Immature natural killer cell (primary cell): ENCODE results near the gene ANKRD10. TPM values are rescaled to one million over a fixed set of nuclear protein-coding genes. Genes with fewer than 3 reads are reported as not detected.
A peak's percentile ranks its signal among the peaks of the same experiment; 100 is the strongest.

Experiments used
- DNase-seq, 3 donors: peaks; one replicate each; pipeline ENCODE4 v3.0.0; 2022; ENCODE audit warnings: mixed read lengths in 1 of 3
- H3K27ac Mint-ChIP-seq, 6 donors: one replicate each; pipeline ENCODE4 v1.8.0; 2020; ENCODE audit warnings: mixed read lengths in 6 of 6, mild to moderate bottlenecking in 5 of 6, inconsistent platforms in 4 of 6, moderate library complexity in 3 of 6
- H3K27me3 Mint-ChIP-seq, 3 donors: one replicate each; pipeline ENCODE4 v1.8.0; 2020 to 2021; ENCODE audit warnings: low read depth in 3 of 3, mild to moderate bottlenecking in 3 of 3, mixed read lengths in 3 of 3, moderate library complexity in 3 of 3, inconsistent platforms in 1 of 3
- H3K36me3 Mint-ChIP-seq, 3 donors: one replicate each; pipeline ENCODE4 v1.8.0; 2020; ENCODE audit warnings: mixed read lengths in 3 of 3, inconsistent platforms in 2 of 3, mild to moderate bottlenecking in 2 of 3
- H3K4me1 Mint-ChIP-seq, 2 donors: one replicate each; pipeline ENCODE4 v1.8.0; 2020; ENCODE audit warnings: inconsistent platforms in 2 of 2, mild to moderate bottlenecking in 2 of 2, mixed read lengths in 2 of 2, moderate library complexity in 1 of 2
- H3K4me3 Mint-ChIP-seq, 5 donors: one replicate each; pipeline ENCODE4 v1.8.0; 2020; ENCODE audit warnings: mild to moderate bottlenecking in 5 of 5, mixed read lengths in 5 of 5, inconsistent platforms in 3 of 5, moderate library complexity in 3 of 5
- H3K9me3 Mint-ChIP-seq, 6 donors: one replicate each; pipeline ENCODE4 v1.8.0; 2020; ENCODE audit warnings: mild to moderate bottlenecking in 6 of 6, mixed read lengths in 6 of 6, inconsistent platforms in 4 of 6, moderate library complexity in 3 of 6
- polyA plus RNA-seq, 3 donors: library from polyadenylated mRNA; unstranded; fragments of 300-500 nt; fragmentation: Illumina TruSeq; gene quantifications; one replicate each; pipeline ENCODE4 v1.2.3, GENCODE V29; 2021

ANKRD10 gene
- polyA plus RNA-seq, 3 donors from 2014 or later, result 59.5 to 96.9 (median 83.2) TPM

- no peaks in the 10 kb centered on the region for H3K9me3 Mint-ChIP-seq
These were observed 17.9 kb downstream of the ANKRD10 start for GRCh38 chr13:110897014-110897413.

DNA sequence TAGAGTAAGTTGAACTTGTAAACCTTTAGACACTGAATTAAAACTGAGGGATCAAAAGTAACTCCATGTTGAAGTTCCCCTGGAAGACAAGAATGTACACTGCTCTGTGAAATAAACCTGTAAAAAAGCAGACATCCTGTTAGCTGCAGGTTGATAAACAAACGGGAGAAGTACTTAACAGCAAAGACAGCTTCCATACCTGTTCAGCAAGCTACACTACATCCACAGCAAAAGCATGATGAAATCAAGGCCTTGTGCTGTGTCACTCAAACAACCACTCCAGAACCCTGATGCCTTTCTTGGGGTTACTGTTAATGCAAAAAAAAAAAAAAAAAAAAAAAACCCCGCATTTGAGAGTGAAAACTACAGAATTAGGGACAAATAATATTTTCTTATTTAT lies 20.8 kb downstream of the ANKRD10 start:
- Mint-ChIP-seq H3K36me3 (peaks cover 7 to 24% (median 10%) of the 10 kb centered on the region in 3 donors), H3K4me3 (no peak overlapping the region), H3K27ac (peak overlapping the region in 1 of 6 donors; percentile 35), H3K4me1 (peaks cover 6 to 33% of the 10 kb centered on the region in 2 donors), H3K9me3 (no peaks in the 10 kb centered on the region), H3K27me3 (no peaks in the 10 kb centered on the region)
- no peak for DNase-seq

More at GRCh38 chr13:110897014-110897413, 17.9 kb downstream of the ANKRD10 start:
- no peak overlapping the region for H3K27ac Mint-ChIP-seq
- H3K27me3 Mint-ChIP-seq, result no peaks in the 10 kb centered on the region
- H3K4me1 Mint-ChIP-seq, result peaks cover 11 to 46% of the 10 kb centered on the region in 2 donors
- no peak for DNase-seq
- H3K4me3 Mint-ChIP-seq, result no peak overlapping the region
- H3K36me3 Mint-ChIP-seq, result peaks cover 7 to 27% (median 14%) of the 10 kb centered on the region in 3 donors

- H3K9me3 Mint-ChIP-seq, result no peaks in the 10 kb centered on the region
- H3K36me3 Mint-ChIP-seq, result peaks cover 7 to 24% (median 10%) of the 10 kb centered on the region in 3 donors
- peaks cover 0 to 4% (median 0%) of the 10 kb centered on the region in 3 donors for H3K27me3 Mint-ChIP-seq
- peak overlapping the region in 1 of 6 donors; percentile 35 for H3K27ac Mint-ChIP-seq
- H3K4me3 Mint-ChIP-seq, result no peak overlapping the region
- peaks cover 8 to 38% of the 10 kb centered on the region in 2 donors for H3K4me1 Mint-ChIP-seq
- no peak for DNase-seq
These were observed 21.3 kb downstream of the ANKRD10 start for GRCh38 chr13:110893571-110893970.

- no peak for DNase-seq
- H3K4me3 Mint-ChIP-seq, result no peak overlapping the region
- H3K27me3 Mint-ChIP-seq, result peaks cover 0 to 4% (median 0%) of the 10 kb centered on the region in 3 donors
- no peaks in the 10 kb centered on the region for H3K9me3 Mint-ChIP-seq
- no peak overlapping the region for H3K27ac Mint-ChIP-seq
- H3K36me3 Mint-ChIP-seq, result peaks cover 7 to 17% (median 10%) of the 10 kb centered on the region in 3 donors
- peaks cover 6 to 25% of the 10 kb centered on the region in 2 donors for H3K4me1 Mint-ChIP-seq
These were observed 24.3 kb downstream of the ANKRD10 start for GRCh38 chr13:110890279-110891165.

- Mint-ChIP-seq H3K36me3 (peaks cover 6 to 17% (median 7%) of the 10 kb centered on the region in 3 donors), H3K27ac (peak overlapping the region in 1 of 6 donors; percentile 6), H3K4me1 (peaks cover 6 to 19% of the 10 kb centered on the region in 2 donors), H3K9me3 (no peaks in the 10 kb centered on the region), H3K27me3 (peaks cover 0 to 4% (median 0%) of the 10 kb centered on the region in 3 donors), H3K4me3 (no peak overlapping the region)
- no peak for DNase-seq
These were observed 26.5 kb downstream of the ANKRD10 start for GRCh38 chr13:110888390-110888789.

DNA sequence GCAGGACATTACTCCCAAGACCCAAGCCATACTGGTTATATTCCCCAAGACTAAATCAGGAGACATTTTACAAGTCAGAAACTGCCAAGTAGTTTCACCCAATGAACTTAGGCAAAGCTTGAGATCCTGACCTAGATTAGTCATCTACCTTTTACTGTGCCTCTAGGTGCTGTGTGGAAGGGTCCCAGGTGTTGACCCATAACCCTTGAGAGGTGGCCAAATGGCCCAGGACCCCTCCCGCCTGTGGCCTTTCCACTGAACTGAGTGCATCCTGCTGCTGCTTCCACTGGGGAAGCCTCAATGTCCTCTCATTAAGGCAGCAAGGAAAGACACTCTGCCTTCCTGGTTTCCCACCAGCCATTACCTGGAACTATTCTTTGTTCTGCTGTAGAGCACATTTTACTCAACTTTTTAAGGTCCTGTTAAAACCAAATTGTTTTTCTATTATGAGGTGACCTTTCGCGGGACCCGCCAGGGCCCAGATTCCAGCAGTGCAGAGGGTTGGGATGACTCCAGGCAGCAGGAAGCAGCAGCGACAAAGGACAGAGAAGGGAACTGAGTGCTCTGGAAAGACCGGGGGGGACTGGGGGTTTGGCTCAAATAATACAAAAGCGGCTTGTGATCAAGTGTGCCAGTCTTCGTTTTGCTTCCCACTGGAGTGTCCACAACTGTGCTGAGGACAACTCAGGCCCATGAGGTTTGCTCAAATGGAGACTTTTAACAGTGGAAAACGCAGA lies 27.1 kb downstream of the ANKRD10 start:
- Mint-ChIP-seq H3K27me3 (peaks cover 0 to 4% (median 0%) of the 10 kb centered on the region in 3 donors), H3K4me3 (no peak overlapping the region), H3K9me3 (no peaks in the 10 kb centered on the region), H3K36me3 (peaks cover 2 to 12% (median 4%) of the 10 kb centered on the region in 3 donors), H3K4me1 (peaks cover 6 to 19% of the 10 kb centered on the region in 2 donors), H3K27ac (no peak overlapping the region)
- DNase-seq, result no peak

GRCh38 chr13:110886870-110887596 lies 27.8 kb downstream of the ANKRD10 start:
- Mint-ChIP-seq H3K27me3 (peaks cover 0 to 4% (median 0%) of the 10 kb centered on the region in 3 donors), H3K4me1 (peaks cover 6 to 19% of the 10 kb centered on the region in 2 donors), H3K36me3 (peaks cover 0 to 7% (median 0%) of the 10 kb centered on the region in 3 donors), H3K27ac (no peak overlapping the region), H3K9me3 (no peaks in the 10 kb centered on the region), H3K4me3 (no peak overlapping the region)
- DNase-seq, result no peak

- peak overlapping the region in 1 of 6 donors; percentile 76 for H3K27ac Mint-ChIP-seq
- H3K27me3 Mint-ChIP-seq, result peaks cover 0 to 4% (median 0%) of the 10 kb centered on the region in 3 donors
- H3K4me1 Mint-ChIP-seq, result peaks cover 6 to 19% of the 10 kb centered on the region in 2 donors
- DNase-seq, result no peak
- no peak overlapping the region for H3K4me3 Mint-ChIP-seq
- H3K9me3 Mint-ChIP-seq, result no peaks in the 10 kb centered on the region
- H3K36me3 Mint-ChIP-seq, result peaks cover 0 to 4% (median 0%) of the 10 kb centered on the region in 3 donors
These were observed 28.7 kb downstream of the ANKRD10 start for GRCh38 chr13:110885966-110886869.

GRCh38 chr13:110885516-110885915 lies 29.4 kb downstream of the ANKRD10 start:
- peaks cover 0 to 4% (median 0%) of the 10 kb centered on the region in 3 donors for H3K27me3 Mint-ChIP-seq
- H3K4me1 Mint-ChIP-seq, result peaks cover 6 to 19% of the 10 kb centered on the region in 2 donors
- no peak for DNase-seq
- no peak overlapping the region for H3K27ac Mint-ChIP-seq
- H3K4me3 Mint-ChIP-seq, result no peak overlapping the region
- no peaks in the 10 kb centered on the region for H3K9me3 Mint-ChIP-seq
- peaks cover 0 to 5% (median 0%) of the 10 kb centered on the region in 3 donors for H3K36me3 Mint-ChIP-seq

DNA sequence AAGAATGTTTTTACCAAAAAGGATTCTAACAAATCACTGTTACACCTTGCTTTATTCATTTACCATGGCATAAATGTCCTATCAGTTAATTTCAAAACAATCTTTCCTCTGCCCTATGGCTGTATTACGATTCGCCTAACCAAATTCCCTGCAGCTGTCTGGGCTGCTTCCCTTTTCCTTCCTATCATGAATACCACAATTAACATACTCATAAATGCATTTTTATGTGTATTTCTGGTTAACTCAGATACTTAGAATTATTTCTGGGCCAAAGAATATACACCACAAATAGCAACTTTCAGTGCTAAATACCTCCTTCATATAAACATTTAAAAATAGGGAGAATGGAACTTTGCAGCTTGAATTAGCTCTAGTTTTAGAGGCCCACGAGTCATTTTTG lies 30.4 kb downstream of the ANKRD10 start:
- H3K36me3 Mint-ChIP-seq, result peaks cover 0 to 6% (median 0%) of the 10 kb centered on the region in 3 donors
- peaks cover 0 to 4% (median 0%) of the 10 kb centered on the region in 3 donors for H3K27me3 Mint-ChIP-seq
- DNase-seq, result no peak
- H3K27ac Mint-ChIP-seq, result no peak overlapping the region
- no peak overlapping the region for H3K4me3 Mint-ChIP-seq
- H3K9me3 Mint-ChIP-seq, result no peaks in the 10 kb centered on the region
- H3K4me1 Mint-ChIP-seq, result peaks cover 6 to 19% of the 10 kb centered on the region in 2 donors

GRCh38 chr13:110883542-110883941 lies 31.3 kb downstream of the ANKRD10 start:
- Mint-ChIP-seq H3K27ac (no peak overlapping the region), H3K27me3 (no peaks in the 10 kb centered on the region), H3K36me3 (peaks cover 0 to 6% (median 0%) of the 10 kb centered on the region in 3 donors), H3K4me3 (no peak overlapping the region), H3K4me1 (peaks cover 4 to 10% of the 10 kb centered on the region in 2 donors), H3K9me3 (no peaks in the 10 kb centered on the region)
- DNase-seq, result no peak

- Mint-ChIP-seq H3K36me3 (peaks cover 0 to 6% (median 0%) of the 10 kb centered on the region in 3 donors), H3K27ac (no peak overlapping the region)
These were observed 31.9 kb downstream of the ANKRD10 start for GRCh38 chr13:110882972-110883371.

More at GRCh38 chr13:110882972-110883371, 31.9 kb downstream of the ANKRD10 start:
- Mint-ChIP-seq H3K4me1 (peaks cover 4 to 6% of the 10 kb centered on the region in 2 donors), H3K27me3 (no peaks in the 10 kb centered on the region), H3K9me3 (no peaks in the 10 kb centered on the region), H3K4me3 (no peak overlapping the region)
- DNase-seq, result no peak
